Upper lobe of left lung (tissue), 4 donors: ENCODE measurements around the gene WAPL.

ENCODE experiments used
- CTCF ChIP-seq, 6 experiments: fragments of 450-650 bp in 4 of 6; fragments of 200-600 bp in 2 of 6; sonication (generic) in 2 of 6; IDR thresholded peaks; one replicate each; pipeline ENCODE4 v1.5.1; 2016 to 2019; ENCODE audit warnings: antibody characterized with exemption in 6 of 6
- POLR2A ChIP-seq, 4 donors: fragments of 450-650 bp; IDR thresholded peaks; one replicate each; pipeline ENCODE4 v1.5.1; 2016 to 2017; ENCODE audit warnings: antibody characterized with exemption in 4 of 4, mild to moderate bottlenecking in 2 of 4

GRCh38 chr10:86522510-86522855 lies 891 bp upstream of the WAPL start:
- TF ChIP-seq CTCF (IDR thresholded peaks at IDR 0.05) (no peak), POLR2A (IDR thresholded peaks at IDR 0.05) (no peak)
